GM12878 (cell line): ENCODE measurements around the gene CHP1. TPM values are rescaled to one million over a fixed set of nuclear protein-coding genes. Genes with fewer than 3 reads are reported as not detected.

Source experiments
- ATAC-seq: fragments of 200-7000 bp; cut with Tn5 transposase; 3 replicates; pipeline ENCODE4 v1.9.1; 2020; ENCODE audit warnings: mild to moderate bottlenecking, moderate library complexity
- BruUV-seq: library from RNA; stranded (reverse); fragments of 400-500 nt; replicated peaks from 2 replicates; lab custom pipeline; 2021; lab: Mats Ljungman, UMichigan
- CTCF ChIA-PET: fragments of 300-600 bp; sonication (Branson Sonifier 250); formaldehyde crosslinking; extraction: SDS; loops from one replicate; lab custom pipeline; 2021; ENCODE audit warnings: inconsistent platforms; lab: Yijun Ruan, JAX
- POLR2A ChIA-PET: fragments of 350-600 bp; formaldehyde crosslinking; extraction: SDS; loops from one replicate; lab custom pipeline; 2021; ENCODE audit warnings: inconsistent platforms; lab: Charles Lee
- RAD21 ChIA-PET: fragments of 300-600 bp; sonication (Branson Sonifier 250); formaldehyde crosslinking; loops from one replicate; lab custom pipeline; 2023; ENCODE audit warnings: antibody characterized with exemption; ENCODE audit not compliant: unreplicated experiment; lab: Charles Lee
- SMC1A ChIA-PET: fragments of 300-600 bp; sonication (Branson Sonifier 250); formaldehyde crosslinking; loops from one replicate; lab custom pipeline; 2023; ENCODE audit not compliant: unreplicated experiment, uncharacterized antibody; lab: Charles Lee
- DNase-seq: peaks from one replicate; pipeline ENCODE4 v3.0.0-alpha.2; 2011; ENCODE audit warnings: low read depth, low spot score
- FAIRE-seq: peaks from 3 replicates; lab custom pipeline; 2011; peaks lifted over from hg19 to GRCh38; lab: Jason Lieb, UNC
- H2AFZ ChIP-seq: 2 replicates; pipeline ENCODE4 v1.6.0; 2011; ENCODE audit warnings: low read depth, low read length, control low read depth; ENCODE audit not compliant: control insufficient read depth
- H3K27ac ChIP-seq: 2 replicates; pipeline ENCODE4 v1.5.1; 2011; ENCODE audit warnings: control low read depth; ENCODE audit not compliant: control insufficient read depth, insufficient read depth
- H3K27me3 ChIP-seq, 2 experiments: replicated peaks in 1 of 2; 2 replicates each; pipeline versions ENCODE4 v1.6.0 to v1.6.1; 2011; ENCODE audit warnings: low read length in 1 of 2; ENCODE audit not compliant: control insufficient read depth in 2 of 2, insufficient read depth in 2 of 2
- H3K36me3 ChIP-seq, 2 experiments: 2 replicates each; pipeline ENCODE4 v1.5.1; 2011; ENCODE audit warnings: low read length in 1 of 2; ENCODE audit not compliant: control insufficient read depth in 2 of 2, insufficient read depth in 2 of 2
- H3K4me1 ChIP-seq: 2 replicates; pipeline ENCODE4 v1.6.1; 2011; ENCODE audit warnings: mild to moderate bottlenecking, low read length, moderate library complexity, mixed read lengths; ENCODE audit not compliant: control insufficient read depth, insufficient read depth
- H3K4me2 ChIP-seq: 2 replicates; pipeline ENCODE4 v1.6.0; 2011; ENCODE audit warnings: control low read depth; ENCODE audit not compliant: control insufficient read depth, insufficient read depth
- H3K4me3 ChIP-seq: fragments of 200-600 bp; sonication (generic); 2 replicates; pipeline ENCODE4 v1.5.1; 2016
- H3K79me2 ChIP-seq: 2 replicates; pipeline ENCODE4 v1.6.0; 2011; ENCODE audit warnings: low read length; ENCODE audit not compliant: control insufficient read depth, insufficient read depth
- H3K9ac ChIP-seq: 2 replicates; pipeline ENCODE4 v1.8.0; 2011; ENCODE audit warnings: low read length, control low read depth, mixed read lengths; ENCODE audit not compliant: control insufficient read depth, insufficient read depth
- H3K9me3 ChIP-seq: replicated peaks from 3 replicates; pipeline ENCODE4 v1.5.1; 2011; ENCODE audit warnings: mild to moderate bottlenecking, low read length; ENCODE audit not compliant: control insufficient read depth, insufficient read depth
- H4K20me1 ChIP-seq: 2 replicates; pipeline ENCODE4 v1.6.0; 2011; ENCODE audit not compliant: control insufficient read depth, insufficient read depth
- DPF2 ChIP-seq: fragments of 450-650 bp; IDR thresholded peaks from 2 replicates; pipeline ENCODE4 v1.6.1; 2017; ENCODE audit warnings: mild to moderate bottlenecking
- E2F8 ChIP-seq: fragments of 450-650 bp; IDR thresholded peaks from 2 replicates; pipeline ENCODE4 v1.6.1; 2018; ENCODE audit warnings: mild to moderate bottlenecking, low read depth, moderate library complexity; ENCODE audit not compliant: partially characterized antibody
- IRF5 ChIP-seq: fragments of 450-650 bp; IDR thresholded peaks from 2 replicates; pipeline ENCODE4 v1.6.1; 2017; ENCODE audit warnings: borderline replicate concordance
- MEF2B ChIP-seq: fragments of 450-650 bp; IDR thresholded peaks from 2 replicates; pipeline ENCODE4 v1.6.1; 2018; ENCODE audit warnings: mild to moderate bottlenecking, moderate library complexity; ENCODE audit not compliant: partially characterized antibody, poor library complexity, severe bottlenecking
- RFX5 ChIP-seq: IDR thresholded peaks from 2 replicates; pipeline ENCODE4 v1.6.1; 2011; ENCODE audit warnings: low read depth, low read length, improper control_type of control experiment
- SPI1 ChIP-seq: IDR thresholded peaks from 2 replicates; pipeline ENCODE4 v1.6.1; 2011; ENCODE audit warnings: low read depth, mild to moderate bottlenecking, low read length, moderate library complexity, borderline replicate concordance; ENCODE audit not compliant: insufficient read depth
- YY1 ChIP-seq: IDR thresholded peaks from 2 replicates; pipeline ENCODE4 v1.6.1; 2011; ENCODE audit warnings: low read depth, mild to moderate bottlenecking, low read length
- WGBS: methylation state at CpG from one replicate; pipeline ENCODE4 v1.1.6; 2016; ENCODE audit warnings: low lambda C conversion rate; ENCODE audit not compliant: insufficient replicate concordance, insufficient coverage; ENCODE audit errors: missing lambda C conversion rate; 5-methylcytosine and 5-hydroxymethylcytosine counted together
- in situ Hi-C: fragments of 300-500 bp; cut with MboI; formaldehyde crosslinking; loops from 9 replicates; pipeline ENCODE4 v1.14.3; 2018; ENCODE audit warnings: mixed read lengths
- intact Hi-C: fragments of 100-400 bp; cut with micrococcal nuclease; formaldehyde crosslinking; loops from one replicate; pipeline ENCODE4 v1.14.2; 2022; ENCODE audit not compliant: unreplicated experiment
- polyA plus RNA-seq, 11 experiments: library from polyadenylated mRNA; depleted of rRNA in 4 of 11; unstranded in 6 of 11; stranded (reverse) in 5 of 11; fragments of >200 nt; fragmentation: Nextera tagmentation in 4 of 11; fragmentation: Illumina TruSeq in 1 of 11; extraction: Ambion mirVana in 4 of 11; extraction: Trizol in 1 of 11; gene quantifications; 1 replicate in 1 of 11; 2 replicates in 10 of 11; pipeline versions ENCODE4 v1.2.1 to v1.2.3, GENCODE V29; 2011 to 2016; ENCODE audit warnings: inconsistent platforms in 2 of 11, missing spikeins in 2 of 11, low read depth in 1 of 11
- total RNA-seq, 4 experiments: library from RNA; depleted of rRNA in 3 of 4; stranded (reverse); fragments of >200 nt in 3 of 4; fragmentation: Illumina TruSeq in 1 of 4; extraction: Trizol in 1 of 4; gene quantifications; 2 replicates each; pipeline versions ENCODE4 v1.2.1 to v1.2.3, GENCODE V29; 2013 to 2021

CHP1 gene
- total and polyA plus RNA-seq, 10 of the 15 experiments (the other 5 are each of a cell fraction or from before 2014, with no cell fraction given): 25.7 to 45.9 (median 39.1) TPM

- no peak for TF ChIP-seq SPI1
- TF ChIP-seq IRF5: no peak
- TF ChIP-seq DPF2: no peak
- no peak for TF ChIP-seq RFX5
Measured at GRCh38 chr15:41182266-41182665, 48.8 kb upstream of the CHP1 start (continued).

- in situ Hi-C loops: no loop called here
- Histone ChIP-seq H3K36me3 (no peaks in the 10 kb centered on the region), H3K9ac (no peak overlapping the region), H3K4me2 (no peak overlapping the region), H3K79me2 (no peaks in the 10 kb centered on the region), H3K4me3 (no peak overlapping the region), H3K9me3 (no peaks in the 10 kb centered on the region), H3K27me3 (no peaks in the 10 kb centered on the region; a peak in 1 of 4 replicates), H3K27ac (no peak overlapping the region), H4K20me1 (no peaks in the 10 kb centered on the region), H2AFZ (no peak overlapping the region), H3K4me1 (no peaks in the 10 kb centered on the region)
- no TSS peak for BruUV-seq
- 50% methylated on average over 2 of the region's 2 CpGs for WGBS
- DNase-seq (no peak), ATAC-seq (no peak), FAIRE-seq (no peak)
- ChIA-PET CTCF (interaction anchor here (0.7 to 5.5 kb wide), 21 partner anchors 8 to 326 kb away, joined by 3 to 128 read pairs (median 4); partner anchors contain the start of genes CHAC1, CHP1 and VPS18), RAD21 (interaction anchor here (0.7 to 5.2 kb wide), 5 partner anchors 149 to 278 kb away, joined by 3 to 82 read pairs (median 3); partner anchors contain the start of genes NUSAP1 and OIP5), POLR2A (no interaction called here), SMC1A (interaction anchor here (0.7 to 2.8 kb wide), 10 partner anchors 8 to 338 kb away, joined by 3 to 49 read pairs (median 3); no protein-coding TSS in a partner anchor)
- no peak for TF ChIP-seq E2F8
- no peak for TF ChIP-seq YY1
- no peak for TF ChIP-seq MEF2B
- intact Hi-C loops: no loop called here
Measured at GRCh38 chr15:41183581-41183980, 47.5 kb upstream of the CHP1 start.
